Psoas muscle (tissue), 8 donors: ENCODE results near the gene SETBP1. TPM values are rescaled to one million over a fixed set of nuclear protein-coding genes. Genes with fewer than 3 reads are reported as not detected.
A peak's percentile ranks its signal among the peaks of the same experiment; 100 is the strongest.

ENCODE experiments used
- ATAC-seq, 4 donors: fragments of 200-7000 bp; cut with Tn5 transposase; one replicate each; pipeline ENCODE4 v1.9.1; 2020; ENCODE audit warnings: moderate library complexity in 3 of 4, mild to moderate bottlenecking in 2 of 4
- DNase-seq, 2 donors: peaks; one replicate each; pipeline ENCODE4 v3.0.0-alpha.2; 2020
- H3K27ac ChIP-seq: fragments of 200-600 bp; one replicate; pipeline ENCODE4 v1.8.0; 2022
- H3K27me3 ChIP-seq, 3 donors: fragments of 200-600 bp in 1 of 3; one replicate each; pipeline versions ENCODE4 v1.6.1 to v1.8.0; 2013 to 2022; ENCODE audit warnings: low read length in 2 of 3, mild to moderate bottlenecking in 2 of 3, moderate library complexity in 1 of 3; ENCODE audit not compliant: insufficient read depth in 3 of 3
- H3K36me3 ChIP-seq, 2 donors: fragments of 200-600 bp in 1 of 2; one replicate each; pipeline versions ENCODE4 v1.6.1 to v1.8.0; 2013 to 2022; ENCODE audit warnings: low read depth in 1 of 2, mild to moderate bottlenecking in 1 of 2, moderate library complexity in 1 of 2; ENCODE audit not compliant: insufficient read depth in 1 of 2
- H3K4me1 ChIP-seq: fragments of 200-600 bp; one replicate; pipeline ENCODE4 v1.8.0; 2022
- H3K4me3 ChIP-seq: fragments of 200-600 bp; one replicate; pipeline ENCODE4 v1.8.0; 2022; ENCODE audit warnings: mild to moderate bottlenecking
- H3K9me3 ChIP-seq: fragments of 200-600 bp; one replicate; pipeline ENCODE4 v1.8.0; 2022
- WGBS, 3 donors: extraction: QIAGEN DNeasy Blood & Tissue Kit; methylation state at CpG; one replicate each; pipeline versions ENCODE4 v1.1.6 to v1.1.7; 2013; 5-methylcytosine and 5-hydroxymethylcytosine counted together
- intact Hi-C, 2 donors: fragments of 100-400 bp; cut with DNase I; formaldehyde crosslinking; loops; one replicate each; pipeline versions ENCODE4 v1.11.0 to v1.14.2; 2022
- polyA plus RNA-seq, 3 donors: library from polyadenylated mRNA; stranded (reverse); fragments of 200-250 nt; gene quantifications; one replicate each; pipeline ENCODE4 v1.2.3, GENCODE V29; 2013
- total RNA-seq, 4 donors: library from RNA; stranded (reverse); fragmentation: NEBNext Ultra II Directional in 2 of 4; extraction: Animal tissue kit (Norgen Biotek cat#: 25700) in 2 of 4; gene quantifications; one replicate each; pipeline versions ENCODE4 v1.2.1 to v1.2.4, GENCODE V29; 2021 to 2023
- TF ChIP-seq, protein P1 (sequence below): fragments of 200-600 bp; IDR thresholded peaks from one replicate; pipeline ENCODE4 v1.8.0; 2022; ENCODE audit warnings: antibody characterized with exemption
- donor health status: healthy with polysubstance abuse.
- donor health status: DM: no; HTN: no; CAD: no; lungs with moderate emphysema.
- donor health status: Bipolar disorder and iron deficiency.
- donor health status: healthy.
- donor health status: DM: yes; HTN: yes; CAD: no.
- donor health status: DM: no; HTN: no; CAD: no.
- donor health status: DM: no; HTN: no; CAD: no.
- donor health status: DM: yes; HTN: yes; CAD: no.

Gene SETBP1
- total and polyA plus RNA-seq, 7 donors: 0.61 to 21.0 (median 10.5) TPM

DNA sequence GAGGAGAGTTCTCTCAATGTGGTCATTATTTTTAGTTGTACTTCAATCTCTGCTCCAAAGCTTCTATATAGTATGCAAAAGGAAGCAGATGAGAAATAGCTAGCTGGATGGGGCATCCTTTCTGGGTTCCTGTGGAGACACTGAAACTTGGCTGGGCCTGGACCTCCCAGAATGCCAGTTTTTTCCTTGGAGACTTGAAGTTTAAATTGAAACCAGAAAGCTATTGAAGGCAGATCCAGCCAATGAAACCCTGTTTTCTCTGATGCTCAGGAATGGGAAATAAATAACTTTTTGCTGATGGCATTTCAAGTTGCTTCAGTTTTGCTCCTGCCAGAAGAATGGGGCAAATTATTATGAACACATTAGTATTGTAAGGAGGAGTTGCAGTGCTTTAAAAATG lies 2.9 kb downstream of the SETBP1 start:
- intact Hi-C loops: loop anchor here (5.0 to 10.0 kb wide), 6 partner anchors 59 to 701 kb away; no protein-coding TSS in a partner anchor
- peaks cover 41% of the 10 kb centered on the region for H3K4me1 ChIP-seq
- no peaks in the 10 kb centered on the region for H3K36me3 ChIP-seq
- peak overlapping the region; percentile 95 for H3K27ac ChIP-seq
- TF ChIP-seq, protein P1, sequence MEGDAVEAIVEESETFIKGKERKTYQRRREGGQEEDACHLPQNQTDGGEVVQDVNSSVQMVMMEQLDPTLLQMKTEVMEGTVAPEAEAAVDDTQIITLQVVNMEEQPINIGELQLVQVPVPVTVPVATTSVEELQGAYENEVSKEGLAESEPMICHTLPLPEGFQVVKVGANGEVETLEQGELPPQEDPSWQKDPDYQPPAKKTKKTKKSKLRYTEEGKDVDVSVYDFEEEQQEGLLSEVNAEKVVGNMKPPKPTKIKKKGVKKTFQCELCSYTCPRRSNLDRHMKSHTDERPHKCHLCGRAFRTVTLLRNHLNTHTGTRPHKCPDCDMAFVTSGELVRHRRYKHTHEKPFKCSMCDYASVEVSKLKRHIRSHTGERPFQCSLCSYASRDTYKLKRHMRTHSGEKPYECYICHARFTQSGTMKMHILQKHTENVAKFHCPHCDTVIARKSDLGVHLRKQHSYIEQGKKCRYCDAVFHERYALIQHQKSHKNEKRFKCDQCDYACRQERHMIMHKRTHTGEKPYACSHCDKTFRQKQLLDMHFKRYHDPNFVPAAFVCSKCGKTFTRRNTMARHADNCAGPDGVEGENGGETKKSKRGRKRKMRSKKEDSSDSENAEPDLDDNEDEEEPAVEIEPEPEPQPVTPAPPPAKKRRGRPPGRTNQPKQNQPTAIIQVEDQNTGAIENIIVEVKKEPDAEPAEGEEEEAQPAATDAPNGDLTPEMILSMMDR: no peak
- ATAC-seq: no peak
- H3K27me3 ChIP-seq: no peaks in the 10 kb centered on the region
- no peak for DNase-seq
- H3K9me3 ChIP-seq: no peaks in the 10 kb centered on the region
- no peak overlapping the region for H3K4me3 ChIP-seq

DNA sequence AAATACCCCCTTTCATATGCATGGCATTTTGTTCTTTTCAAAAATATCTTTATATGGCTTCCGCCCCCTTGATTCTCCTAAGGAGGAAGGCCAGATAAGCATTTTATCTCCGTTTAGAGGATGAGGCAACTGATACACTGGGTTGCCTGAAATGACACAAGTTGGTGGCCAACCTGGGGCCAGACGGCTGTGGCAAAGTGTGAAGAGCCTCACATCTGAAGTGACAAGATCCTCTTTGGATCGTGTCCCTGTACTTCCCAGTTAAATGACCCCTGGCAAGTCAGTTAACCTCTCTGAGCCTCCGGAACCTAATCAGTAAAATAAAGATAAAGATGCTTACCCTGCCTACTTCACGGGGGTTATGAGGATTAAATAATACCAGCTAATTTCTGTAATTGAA lies 4.6 kb downstream of the SETBP1 start:
- DNase-seq (no peak), ATAC-seq (no peak)
- Histone ChIP-seq H3K27me3 (no peaks in the 10 kb centered on the region), H3K4me1 (peaks cover 55% of the 10 kb centered on the region), H3K4me3 (no peak overlapping the region), H3K36me3 (no peaks in the 10 kb centered on the region), H3K9me3 (no peaks in the 10 kb centered on the region), H3K27ac (peak overlapping the region; percentile 10)
- TF ChIP-seq, protein P1: no peak
- intact Hi-C loops: loop anchor here (5.0 to 10.0 kb wide), 3 partner anchors 42 to 700 kb away; no protein-coding TSS in a partner anchor
- WGBS, 3 donors: 25 to 43% (median 32%) methylated on average over 6 of the region's 6 CpGs

DNA sequence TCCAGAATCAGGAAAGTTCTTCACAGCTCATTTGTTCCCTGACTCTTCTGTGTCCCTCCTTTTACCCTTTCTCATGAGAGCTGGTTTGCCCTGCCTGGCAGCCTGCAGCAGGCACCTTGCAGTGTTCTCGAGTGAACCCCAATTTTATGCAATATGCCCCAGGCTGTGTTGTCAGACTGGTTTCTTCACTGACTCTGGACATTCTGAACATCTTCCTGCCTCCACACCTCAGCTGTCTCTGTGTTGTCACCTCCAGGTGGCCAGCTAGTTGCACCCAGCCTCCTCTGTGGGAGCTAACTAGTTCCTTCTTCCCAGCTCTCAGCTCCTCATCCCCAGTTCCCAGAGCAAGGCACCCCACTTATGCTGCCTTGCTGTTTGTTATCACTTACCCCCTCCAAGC lies 5.5 kb downstream of the SETBP1 start:
- ATAC-seq: peak in 1 of 4 donors; percentile 15
- no peaks in the 10 kb centered on the region for H3K27me3 ChIP-seq
- H3K9me3 ChIP-seq: no peaks in the 10 kb centered on the region
- H3K36me3 ChIP-seq: no peaks in the 10 kb centered on the region
- TF ChIP-seq, protein P1: no peak
- H3K27ac ChIP-seq: no peak overlapping the region
- 79 to 89% (median 83%) methylated on average over 1 of the region's 1 CpG for WGBS, 3 donors
- H3K4me1 ChIP-seq: peaks cover 55% of the 10 kb centered on the region
- intact Hi-C loops: loop anchor here (5.0 to 10.0 kb wide), 3 partner anchors 41 to 699 kb away; no protein-coding TSS in a partner anchor
- no peak for DNase-seq
- H3K4me3 ChIP-seq: no peak overlapping the region

DNA sequence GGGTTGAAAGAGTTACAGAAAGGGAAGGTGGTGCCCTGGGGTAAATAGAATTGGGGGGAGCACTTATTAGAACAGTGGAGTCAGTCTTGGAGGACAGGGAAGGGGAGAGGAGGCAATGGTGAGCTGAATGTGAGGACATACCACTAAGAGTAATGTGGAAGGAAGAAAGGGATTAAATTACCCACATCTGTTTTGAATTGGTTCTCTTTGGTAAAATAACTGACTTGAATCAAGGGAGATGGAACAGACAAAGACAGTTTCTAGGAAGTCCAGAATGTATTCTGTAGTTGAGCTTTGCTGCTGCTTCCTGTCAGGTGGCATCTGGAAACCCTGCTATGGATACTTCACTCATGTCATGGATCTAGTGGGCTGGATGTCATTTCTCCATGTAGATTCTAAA lies 6.7 kb downstream of the SETBP1 start:
- intact Hi-C loops: loop anchor here (5.0 to 10.0 kb wide), 3 partner anchors 40 to 697 kb away; no protein-coding TSS in a partner anchor
- no peaks in the 10 kb centered on the region for H3K27me3 ChIP-seq
- H3K4me3 ChIP-seq: no peak overlapping the region
- no peaks in the 10 kb centered on the region for H3K36me3 ChIP-seq
- ATAC-seq (no peak), DNase-seq (no peak)
- TF ChIP-seq, protein P1: no peak
- H3K27ac ChIP-seq: no peak overlapping the region
- H3K4me1 ChIP-seq: peaks cover 63% of the 10 kb centered on the region
- H3K9me3 ChIP-seq: no peaks in the 10 kb centered on the region

DNA sequence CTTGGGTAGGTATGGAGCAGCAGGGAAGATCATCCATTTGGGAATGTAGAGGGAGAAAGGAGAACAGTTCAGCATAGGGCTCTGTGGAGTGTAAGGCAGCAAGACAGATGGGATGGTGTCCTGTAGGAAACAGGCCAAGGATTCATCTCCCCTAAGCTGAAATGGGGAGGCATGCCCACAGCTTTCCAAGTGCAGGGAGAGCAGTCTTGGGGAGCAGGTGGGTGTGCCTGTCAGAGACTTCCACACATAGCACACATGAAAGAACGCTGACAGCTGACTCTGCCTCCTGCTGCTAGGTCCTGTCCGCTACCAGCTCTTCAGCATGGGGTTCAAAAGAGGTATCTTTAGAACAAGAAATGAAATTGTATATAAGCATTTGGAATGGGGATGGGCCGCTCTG lies 9.0 kb downstream of the SETBP1 start:
- ATAC-seq: peak in 3 of 4 donors; percentile 36 to 67 (median 54)
- no peaks in the 10 kb centered on the region for H3K36me3 ChIP-seq
- H3K27me3 ChIP-seq: no peaks in the 10 kb centered on the region
- intact Hi-C loops: loop anchor here (5.0 to 10.0 kb wide), 3 partner anchors 38 to 695 kb away; no protein-coding TSS in a partner anchor
- TF ChIP-seq, protein P1: no peak
- 51 to 78% (median 56%) methylated on average over 3 of the region's 3 CpGs for WGBS, 3 donors
- H3K27ac ChIP-seq: no peak overlapping the region
- no peak overlapping the region for H3K4me3 ChIP-seq
- H3K4me1 ChIP-seq: peaks cover 62% of the 10 kb centered on the region
- no peaks in the 10 kb centered on the region for H3K9me3 ChIP-seq
- no peak for DNase-seq
